Brain microvascular endothelial cell (primary cell): ENCODE results near the gene SCART1.
A peak's percentile ranks its signal among the peaks of the same experiment; 100 is the strongest.
"Not testable (repeated sequence)": the region's sequence is repeated elsewhere in the genome, so short reads cannot be mapped to it uniquely, and the experiment has no call there.

Experiments used
- DNase-seq: peaks from one replicate; pipeline ENCODE4 v3.0.0-alpha.2; 2020
- H3K27ac ChIP-seq: fragments of 250-450 bp; sonication (Bioruptor Pico); 2 replicates; pipeline ENCODE4 v1.5.1; 2020; ENCODE audit warnings: mild to moderate bottlenecking, moderate library complexity
- H3K27me3 ChIP-seq: fragments of 250-450 bp; sonication (Bioruptor Pico); replicated peaks from 2 replicates; pipeline ENCODE4 v1.5.1; 2020; ENCODE audit warnings: mild to moderate bottlenecking
- H3K36me3 ChIP-seq: fragments of 250-450 bp; sonication (Bioruptor Pico); replicated peaks from 2 replicates; pipeline ENCODE4 v1.5.1; 2020; ENCODE audit warnings: mild to moderate bottlenecking
- H3K4me3 ChIP-seq: 2 replicates; pipeline ENCODE4 v1.5.1; 2011; ENCODE audit warnings: low read depth, mild to moderate bottlenecking, control low read depth, low read length, moderate library complexity
- CTCF ChIP-seq: IDR thresholded peaks from 2 replicates; pipeline ENCODE4 v1.5.1; 2011; ENCODE audit warnings: low read depth, mild to moderate bottlenecking, moderate library complexity, low read length, control low read depth, inconsistent platforms; ENCODE audit errors: missing control alignments
- in situ Hi-C: cut with HindIII; loops from 2 replicates; pipeline ENCODE4 v1.10.0; 2017; ENCODE audit warnings: low sequenced_read_pairs, low pct_ligation_motif_present

Gene SCART1

GRCh38 chr10:133438711-133439273 lies 15.0 kb upstream of the SCART1 start:
- peak; percentile 37 for TF ChIP-seq CTCF
- peak; percentile 25 for DNase-seq
- in situ Hi-C loops, result no loop called here
- H3K36me3 ChIP-seq, result no peaks in the 10 kb centered on the region
- no peak overlapping the region for H3K27ac ChIP-seq
- H3K27me3 ChIP-seq, result no peaks in the 10 kb centered on the region
- no peak overlapping the region for H3K4me3 ChIP-seq

DNA sequence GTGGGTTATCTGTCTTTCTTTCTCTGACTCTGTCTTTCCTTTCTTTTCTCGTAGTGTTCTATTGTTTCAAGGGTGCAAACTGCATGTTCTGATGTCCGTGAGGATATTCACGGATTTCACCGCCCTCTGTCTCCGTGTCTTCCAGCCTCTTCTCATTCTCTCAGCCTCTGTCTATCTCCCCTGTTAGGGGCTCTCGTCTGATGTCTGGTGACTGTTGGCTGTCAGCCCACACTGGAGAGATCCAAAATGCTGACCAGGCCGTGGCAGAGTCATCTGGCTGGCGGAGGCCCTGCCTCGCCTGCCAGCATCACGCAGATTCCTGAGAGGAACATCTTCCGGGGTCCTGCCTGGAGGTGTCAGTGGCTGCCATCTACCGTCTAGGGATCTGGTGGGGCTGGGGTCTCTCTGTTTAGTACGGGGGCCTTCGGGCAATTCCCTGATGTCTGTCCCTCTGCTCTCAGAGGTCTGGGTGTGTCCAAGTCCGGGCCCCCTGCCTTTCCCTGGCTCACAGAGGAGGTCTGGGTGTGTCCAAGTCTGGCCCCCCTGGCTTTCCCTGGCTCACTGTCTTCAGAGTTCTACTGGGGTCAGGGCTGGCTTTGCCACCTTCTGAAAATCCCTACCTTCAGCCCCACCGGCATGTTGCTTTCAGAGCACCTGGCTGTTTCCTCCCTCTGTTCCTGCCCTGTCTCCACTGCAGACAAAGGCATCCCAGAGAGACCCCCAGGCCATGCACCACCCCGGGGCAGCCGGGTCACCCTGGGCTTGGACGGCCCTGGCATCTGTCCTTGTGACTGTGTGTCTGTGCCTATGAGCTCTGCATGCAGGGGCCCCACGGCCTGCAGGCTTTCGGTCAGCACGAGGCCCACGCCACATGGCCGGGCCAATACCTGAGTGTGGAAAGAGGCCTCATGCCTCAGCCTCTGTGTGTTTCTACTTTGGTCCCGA lies 14.0 kb upstream of the SCART1 start:
- DNase-seq, result no peak
- in situ Hi-C loops, result no loop called here
- H3K27ac ChIP-seq, result no peak overlapping the region
- no peaks in the 10 kb centered on the region for H3K36me3 ChIP-seq
- no peak overlapping the region for H3K4me3 ChIP-seq
- H3K27me3 ChIP-seq, result no peaks in the 10 kb centered on the region
- TF ChIP-seq CTCF, result no peak

DNA sequence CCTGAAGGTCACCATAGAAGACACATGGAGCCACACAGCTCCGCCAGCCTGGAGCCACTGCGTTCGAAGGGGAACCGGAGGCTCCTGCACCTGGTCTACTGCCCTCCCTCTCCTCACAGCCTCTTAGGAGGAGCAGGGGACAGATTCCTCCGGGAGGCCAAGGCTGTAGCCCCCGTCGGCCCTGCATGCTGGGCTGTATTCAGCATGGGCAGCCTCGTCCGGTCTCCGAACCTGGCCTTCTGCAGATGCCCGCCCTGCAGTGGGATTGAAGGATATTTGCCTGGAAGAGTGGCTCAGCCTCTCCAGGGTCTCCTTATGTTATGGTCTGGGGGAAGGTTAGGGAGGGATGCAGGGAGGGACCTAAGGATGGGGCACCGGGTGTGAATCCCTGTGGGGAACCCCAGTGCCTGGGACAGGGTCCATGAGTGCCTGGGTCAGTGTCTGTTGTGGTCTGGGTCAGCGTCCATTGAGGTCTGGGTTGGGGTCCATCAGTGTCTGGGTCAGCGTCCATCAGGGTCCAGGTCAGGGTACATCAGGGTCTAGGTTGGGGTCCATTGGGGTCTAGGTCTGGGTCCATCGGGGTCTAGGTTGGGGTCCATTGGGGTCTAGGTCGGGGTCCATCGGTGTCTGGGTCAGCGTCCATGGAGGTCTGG lies 13.0 kb upstream of the SCART1 start:
- in situ Hi-C loops, result no loop called here
- no peaks in the 10 kb centered on the region for H3K27me3 ChIP-seq
- no peak for DNase-seq
- no peak overlapping the region for H3K27ac ChIP-seq
- H3K4me3 ChIP-seq, result no peak overlapping the region
- TF ChIP-seq CTCF, result no peak
- no peaks in the 10 kb centered on the region for H3K36me3 ChIP-seq

- H3K36me3 ChIP-seq, H3K27me3 ChIP-seq, DNase-seq, H3K27ac ChIP-seq, in situ Hi-C loops, H3K4me3 ChIP-seq: not testable (repeated sequence)
Measured at GRCh38 chr10:133441356-133441755, 12.4 kb upstream of the SCART1 start.

GRCh38 chr10:133441780-133442179 lies 12.0 kb upstream of the SCART1 start:
- Histone ChIP-seq H3K36me3 (no peaks in the 10 kb centered on the region), H3K4me3 (no peak overlapping the region), H3K27me3 (no peaks in the 10 kb centered on the region), H3K27ac (no peak overlapping the region)
- in situ Hi-C loops, result no loop called here
- DNase-seq, result no peak
- no peak for TF ChIP-seq CTCF
